ENCODE results near the gene PLPP3. TPM values are rescaled to one million over a fixed set of nuclear protein-coding genes. Genes with fewer than 3 reads are reported as not detected.

Gene PLPP3
- total and polyA plus RNA-seq, 4 donors, result 123 to 253 (median 176) TPM

DNA sequence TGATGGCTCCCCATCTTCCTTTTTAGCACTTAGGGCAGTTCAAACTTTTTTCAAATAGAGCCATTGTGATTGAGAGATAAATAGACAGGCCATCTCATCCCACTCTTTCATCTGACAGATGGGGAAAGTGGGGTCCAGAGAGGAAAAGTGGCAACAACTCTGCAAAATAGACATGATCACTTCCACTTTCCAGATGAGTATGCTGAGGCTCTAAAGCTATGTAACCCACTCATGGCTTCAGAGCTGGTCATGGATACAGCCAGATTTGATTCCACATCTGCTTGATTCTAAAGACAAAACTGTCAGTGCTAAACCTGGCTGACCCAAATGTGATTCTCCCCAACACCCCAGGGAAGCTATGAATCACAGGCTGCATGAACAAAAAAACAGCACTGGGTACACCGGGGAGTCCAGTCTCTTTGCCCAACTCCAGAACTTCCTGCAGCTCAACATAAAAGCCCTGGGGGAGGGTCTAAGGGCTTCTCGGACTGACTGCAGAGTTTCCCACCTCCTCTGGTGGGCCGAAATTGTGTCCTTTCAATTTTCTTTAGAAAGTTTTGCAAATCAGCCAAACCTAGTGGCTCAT is 59.3 kb downstream of the PLPP3 start:
- H3K36me3 ChIP-seq (ENCODE audit: control insufficient read depth, insufficient read depth, low read length), result peaks cover 6% of the 10 kb centered on the region
- DNase-seq (ENCODE audit: low read depth in 4 of 6, low spot score in 6 of 6), result no peak
- H3K27me3 ChIP-seq (ENCODE audit: control insufficient read depth, insufficient read depth, low read length), result no peaks in the 10 kb centered on the region
- WGBS (ENCODE audit: insufficient coverage), result 17% methylated on average over 1 of the region's 3 CpGs
- no peaks in the 10 kb centered on the region for H3K9me3 ChIP-seq (ENCODE audit: control insufficient read depth, insufficient read depth, low read length)
- H3K27ac ChIP-seq (ENCODE audit: low read depth, low read length), result no peak overlapping the region
- no peak overlapping the region for H3K4me3 ChIP-seq (ENCODE audit: low read depth, low read length)
- no peaks in the 10 kb centered on the region for H3K4me1 ChIP-seq (ENCODE audit: control insufficient read depth, insufficient read depth, low read length)

DNA sequence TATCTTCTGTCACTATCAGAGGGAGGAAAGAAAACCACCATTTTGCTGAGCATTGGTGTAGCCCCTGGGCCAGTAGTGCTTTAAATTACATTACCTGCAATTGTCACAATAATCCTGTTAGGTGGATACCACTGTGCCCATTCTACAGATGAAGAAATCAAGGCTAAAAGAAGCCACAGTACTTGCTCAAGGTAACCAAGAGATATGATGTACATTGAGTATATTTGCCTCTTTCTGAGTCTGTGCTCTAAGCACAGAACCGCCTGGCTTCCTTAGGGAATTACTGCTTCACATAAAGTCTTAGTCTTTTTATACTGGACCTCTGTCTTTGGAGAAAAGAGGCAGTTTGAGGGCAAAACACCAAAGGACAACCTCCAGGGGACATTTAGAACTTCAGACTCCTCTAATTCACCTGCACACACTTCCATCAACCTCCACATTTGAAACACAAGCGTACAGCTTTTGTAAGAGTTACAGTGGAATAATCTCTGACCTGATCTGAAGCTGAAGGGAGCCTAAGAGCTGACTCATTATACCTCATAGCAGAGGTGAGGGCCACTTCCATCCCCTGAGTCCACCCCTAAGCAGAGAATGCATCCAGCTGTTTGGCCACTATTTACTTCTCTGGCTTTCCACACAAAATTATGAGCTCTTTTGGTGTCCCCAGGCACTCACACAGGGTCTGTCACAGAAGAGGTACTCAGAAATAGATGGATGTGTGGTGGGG is 61.8 kb downstream of the PLPP3 start:
- Histone ChIP-seq H3K27me3 (ENCODE audit: control insufficient read depth, insufficient read depth, low read length) (no peaks in the 10 kb centered on the region), H3K4me3 (ENCODE audit: low read depth, low read length) (no peak overlapping the region), H3K27ac (ENCODE audit: low read depth, low read length) (no peak overlapping the region), H3K36me3 (ENCODE audit: control insufficient read depth, insufficient read depth, low read length) (peaks cover 9% of the 10 kb centered on the region), H3K4me1 (ENCODE audit: control insufficient read depth, insufficient read depth, low read length) (no peaks in the 10 kb centered on the region), H3K9me3 (ENCODE audit: control insufficient read depth, insufficient read depth, low read length) (no peaks in the 10 kb centered on the region)
- no CpG with 5 or more reads among the region's 2 CpGs for WGBS (ENCODE audit: insufficient coverage)
- no peak for DNase-seq (ENCODE audit: low read depth in 4 of 6, low spot score in 6 of 6)

DNA sequence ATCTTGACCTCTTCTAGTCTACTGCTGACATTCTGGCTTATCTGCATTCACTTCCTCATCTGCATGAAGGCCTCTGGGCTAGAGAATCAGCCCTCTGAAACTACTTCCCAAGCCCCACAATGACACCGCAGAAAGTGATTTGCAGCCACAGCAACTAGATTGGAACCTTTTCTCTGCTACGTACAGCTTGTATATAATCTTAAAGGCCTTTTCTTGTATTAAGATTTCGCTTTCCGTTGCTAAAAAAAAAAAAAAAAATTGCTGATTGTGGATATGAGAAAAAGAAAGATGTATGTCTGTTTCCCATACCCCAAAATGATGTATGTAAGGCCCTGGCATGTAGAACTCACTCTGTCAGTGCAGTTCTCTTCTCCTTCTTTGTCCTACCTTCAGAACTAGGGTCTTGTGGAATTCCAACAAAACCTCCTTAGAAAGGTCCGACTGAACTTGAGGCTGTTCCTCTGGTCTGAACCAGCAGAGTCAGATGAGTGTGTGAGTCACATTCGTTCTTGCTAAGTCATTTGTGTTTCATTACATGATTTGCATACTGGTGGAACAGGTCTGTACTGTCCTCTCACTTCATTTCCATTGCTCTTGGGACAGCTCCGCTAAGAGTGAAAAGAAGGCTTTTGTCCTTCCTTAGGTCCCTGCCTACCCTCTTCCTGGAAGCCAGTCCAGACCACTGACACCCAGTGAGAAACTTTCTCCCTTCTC is 62.7 kb downstream of the PLPP3 start:
- 50% methylated on average over 1 of the region's 7 CpGs for WGBS (ENCODE audit: insufficient coverage)
- H3K4me3 ChIP-seq (ENCODE audit: low read depth, low read length), result no peak overlapping the region
- no peaks in the 10 kb centered on the region for H3K27me3 ChIP-seq (ENCODE audit: control insufficient read depth, insufficient read depth, low read length)
- H3K36me3 ChIP-seq (ENCODE audit: control insufficient read depth, insufficient read depth, low read length), result peaks cover 12% of the 10 kb centered on the region
- no peak overlapping the region for H3K27ac ChIP-seq (ENCODE audit: low read depth, low read length)
- no peaks in the 10 kb centered on the region for H3K9me3 ChIP-seq (ENCODE audit: control insufficient read depth, insufficient read depth, low read length)
- DNase-seq (ENCODE audit: low read depth in 4 of 6, low spot score in 6 of 6), result no peak
- peaks cover 7% of the 10 kb centered on the region for H3K4me1 ChIP-seq (ENCODE audit: control insufficient read depth, insufficient read depth, low read length)

DNA sequence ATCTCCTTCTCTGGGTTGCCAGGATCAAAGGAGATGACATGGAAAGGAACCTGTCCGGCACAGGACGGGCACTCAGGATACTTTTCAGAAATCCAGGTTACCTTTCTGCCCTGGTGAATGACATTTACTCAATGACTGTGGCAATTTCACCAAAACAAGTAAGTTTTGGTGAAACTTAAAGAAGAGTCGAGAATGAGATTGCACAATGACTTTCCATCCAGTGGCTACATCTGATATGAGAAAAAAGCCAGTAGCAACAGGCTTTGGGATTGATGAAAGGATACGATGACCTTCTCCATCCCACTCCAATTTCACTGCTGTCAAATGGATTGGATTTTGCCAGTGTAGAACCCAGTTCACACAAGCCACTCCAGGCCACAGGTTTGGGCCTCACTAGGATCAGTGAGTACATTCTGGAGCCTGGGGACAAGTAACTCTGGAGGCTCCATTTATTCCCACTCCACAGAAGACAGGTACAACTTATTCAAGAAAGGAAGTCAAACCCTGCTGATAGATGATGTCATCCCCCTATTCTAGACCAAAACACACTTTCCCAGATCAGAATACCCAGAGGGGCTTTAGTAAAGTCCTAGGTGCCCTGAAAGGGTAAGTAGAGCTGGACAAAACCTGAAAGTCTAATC is 63.3 kb downstream of the PLPP3 start:
- Histone ChIP-seq H3K4me1 (ENCODE audit: control insufficient read depth, insufficient read depth, low read length) (peaks cover 11% of the 10 kb centered on the region), H3K36me3 (ENCODE audit: control insufficient read depth, insufficient read depth, low read length) (peaks cover 9% of the 10 kb centered on the region), H3K9me3 (ENCODE audit: control insufficient read depth, insufficient read depth, low read length) (no peaks in the 10 kb centered on the region), H3K27me3 (ENCODE audit: control insufficient read depth, insufficient read depth, low read length) (no peaks in the 10 kb centered on the region), H3K27ac (ENCODE audit: low read depth, low read length) (no peak overlapping the region), H3K4me3 (ENCODE audit: low read depth, low read length) (no peak overlapping the region)
- WGBS (ENCODE audit: insufficient coverage), result no CpG with 5 or more reads among the region's 4 CpGs
- DNase-seq (ENCODE audit: low read depth in 4 of 6, low spot score in 6 of 6), result no peak

GRCh38 chr1:56512724-56513494 is 66.5 kb downstream of the PLPP3 start:
- no peak for DNase-seq (ENCODE audit: low read depth in 4 of 6, low spot score in 6 of 6)
- Histone ChIP-seq H3K4me3 (ENCODE audit: low read depth, low read length) (no peak overlapping the region), H3K4me1 (ENCODE audit: control insufficient read depth, insufficient read depth, low read length) (peaks cover 21% of the 10 kb centered on the region), H3K36me3 (ENCODE audit: control insufficient read depth, insufficient read depth, low read length) (peaks cover 21% of the 10 kb centered on the region), H3K27ac (ENCODE audit: low read depth, low read length) (no peak overlapping the region), H3K27me3 (ENCODE audit: control insufficient read depth, insufficient read depth, low read length) (no peaks in the 10 kb centered on the region), H3K9me3 (ENCODE audit: control insufficient read depth, insufficient read depth, low read length) (no peaks in the 10 kb centered on the region)
- 89% methylated on average over 3 of the region's 8 CpGs for WGBS (ENCODE audit: insufficient coverage)

DNA sequence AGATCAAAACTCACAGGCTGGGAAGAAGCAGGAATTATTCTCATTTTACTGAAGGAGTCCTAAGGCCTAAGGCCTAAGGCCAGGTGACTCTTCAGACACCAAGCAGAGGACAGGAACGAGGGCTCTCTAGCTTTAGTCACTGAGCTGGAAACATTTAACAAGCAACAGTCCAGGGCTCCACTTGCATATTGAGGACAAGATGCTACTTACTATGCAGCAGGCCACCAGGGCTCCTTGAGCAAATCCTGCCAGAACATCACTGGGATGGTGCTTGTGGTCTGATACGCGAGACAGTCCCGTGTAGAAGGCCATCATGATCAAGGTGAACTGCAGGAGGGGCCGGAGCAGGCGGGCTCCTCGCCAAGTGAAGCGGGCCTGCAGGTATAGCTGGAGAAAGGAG is 67.6 kb downstream of the PLPP3 start:
- Histone ChIP-seq H3K36me3 (ENCODE audit: control insufficient read depth, insufficient read depth, low read length) (peaks cover 23% of the 10 kb centered on the region), H3K27me3 (ENCODE audit: control insufficient read depth, insufficient read depth, low read length) (no peaks in the 10 kb centered on the region), H3K9me3 (ENCODE audit: control insufficient read depth, insufficient read depth, low read length) (no peaks in the 10 kb centered on the region), H3K4me3 (ENCODE audit: low read depth, low read length) (no peak overlapping the region), H3K27ac (ENCODE audit: low read depth, low read length) (no peak overlapping the region), H3K4me1 (ENCODE audit: control insufficient read depth, insufficient read depth, low read length) (peaks cover 21% of the 10 kb centered on the region)
- WGBS (ENCODE audit: insufficient coverage), result 80% methylated on average over 4 of the region's 8 CpGs
- no peak for DNase-seq (ENCODE audit: low read depth in 4 of 6, low spot score in 6 of 6)

GRCh38 chr1:56511364-56511763 is 68.0 kb downstream of the PLPP3 start:
- H3K27ac ChIP-seq (ENCODE audit: low read depth, low read length), result no peak overlapping the region
- no peaks in the 10 kb centered on the region for H3K27me3 ChIP-seq (ENCODE audit: control insufficient read depth, insufficient read depth, low read length)
- H3K9me3 ChIP-seq (ENCODE audit: control insufficient read depth, insufficient read depth, low read length), result no peaks in the 10 kb centered on the region
- no peak for DNase-seq (ENCODE audit: low read depth in 4 of 6, low spot score in 6 of 6)
- peaks cover 27% of the 10 kb centered on the region for H3K36me3 ChIP-seq (ENCODE audit: control insufficient read depth, insufficient read depth, low read length)
- H3K4me1 ChIP-seq (ENCODE audit: control insufficient read depth, insufficient read depth, low read length), result peaks cover 25% of the 10 kb centered on the region
- H3K4me3 ChIP-seq (ENCODE audit: low read depth, low read length), result no peak overlapping the region
- 77% methylated on average over 6 of the region's 6 CpGs for WGBS (ENCODE audit: insufficient coverage)

- no peak overlapping the region for H3K4me3 ChIP-seq (ENCODE audit: low read depth, low read length)
- H3K27ac ChIP-seq (ENCODE audit: low read depth, low read length), result peak overlapping the region; percentile 5
- WGBS (ENCODE audit: insufficient coverage), result no CpG with 5 or more reads among the region's 1 CpG
- peaks cover 28% of the 10 kb centered on the region for H3K4me1 ChIP-seq (ENCODE audit: control insufficient read depth, insufficient read depth, low read length)
- no peak for DNase-seq (ENCODE audit: low read depth in 4 of 6, low spot score in 6 of 6)
- H3K9me3 ChIP-seq (ENCODE audit: control insufficient read depth, insufficient read depth, low read length), result no peaks in the 10 kb centered on the region
- H3K27me3 ChIP-seq (ENCODE audit: control insufficient read depth, insufficient read depth, low read length), result no peaks in the 10 kb centered on the region
- peaks cover 31% of the 10 kb centered on the region for H3K36me3 ChIP-seq (ENCODE audit: control insufficient read depth, insufficient read depth, low read length)
These were observed 68.7 kb downstream of the PLPP3 start for GRCh38 chr1:56510642-56511021.

Measured in spinal cord (tissue), 10 donors.